Neural crest cell (in vitro differentiated cells): ENCODE results near the gene KCTD10. TPM values are rescaled to one million over a fixed set of nuclear protein-coding genes. Genes with fewer than 3 reads are reported as not detected.

Source experiments
- DNase-seq: peaks from one replicate; pipeline ENCODE4 v3.0.0; 2021; ENCODE audit warnings: low read depth, mixed read lengths, low spot score
- H3K27ac Mint-ChIP-seq: one replicate; pipeline ENCODE4 v1.8.0; 2021; ENCODE audit warnings: mild to moderate bottlenecking, mixed read lengths; ENCODE audit not compliant: unreplicated experiment
- H3K27me3 Mint-ChIP-seq: 2 replicates; pipeline ENCODE4 v1.8.0; 2021; ENCODE audit warnings: low read depth, mild to moderate bottlenecking, mixed read lengths
- H3K36me3 Mint-ChIP-seq: 2 replicates; pipeline ENCODE4 v1.8.0; 2021; ENCODE audit warnings: low read depth, mild to moderate bottlenecking, mixed read lengths
- H3K4me1 Mint-ChIP-seq: 2 replicates; pipeline ENCODE4 v1.8.0; 2021; ENCODE audit warnings: mixed read lengths
- H3K4me3 Mint-ChIP-seq: one replicate; pipeline ENCODE4 v1.8.0; 2021; ENCODE audit warnings: mild to moderate bottlenecking, mixed read lengths
- H3K9me3 Mint-ChIP-seq: 2 replicates; pipeline ENCODE4 v1.8.0; 2021; ENCODE audit warnings: mixed read lengths
- CTCF ChIP-seq: fragments of 200-600 bp; sonication (generic); conservative IDR thresholded peaks from 2 replicates; pipeline ENCODE4 v1.5.0; 2021; ENCODE audit warnings: antibody characterized with exemption, mild to moderate bottlenecking
- long read RNA-seq: library from polyadenylated mRNA; unstranded; transcript quantifications from one replicate; pipeline ENCODE4 v2.0.0, GENCODE V29; 2020
- total RNA-seq: library from RNA; stranded (reverse); gene quantifications from 2 replicates; pipeline ENCODE4 v1.2.1, GENCODE V29; 2021

KCTD10 gene
- 58.4 and 66.4 TPM in 2 replicates for total RNA-seq
- long read RNA-seq, full-length matches to known transcripts = 22 of 41 reads
- long read RNA-seq, partial matches to known transcripts = 1 of 41 reads
- long read RNA-seq, other reads (novel, unspliced or antisense) = 18 of 41 reads

GRCh38 chr12:109477185-109477962 lies at the start of gene KCTD10, which contains the start of gene UBE3B:
Gene KCTD10 (minus strand): TSS chr12:109477300. CDS start chr12:109477262, 38 bp downstream.
Gene UBE3B (plus strand): TSS chr12:109477634. CDS start chr12:109483552, 5,918 bp downstream.
- peak within 1 kb of the TSS; percentile 100 for H3K4me3 Mint-ChIP-seq
- no peaks in the 10 kb centered on the region for H3K9me3 Mint-ChIP-seq
- peaks cover 40% of the 10 kb centered on the region for H3K4me1 Mint-ChIP-seq
- no peak for TF ChIP-seq CTCF
- H3K27ac Mint-ChIP-seq = peak within 1 kb of the TSS; percentile 100
- DNase-seq = peak; percentile 84
- no peaks in the 10 kb centered on the region for H3K27me3 Mint-ChIP-seq
- no peaks in the 10 kb centered on the region for H3K36me3 Mint-ChIP-seq

GRCh38 chr12:109525279-109525585 lies 48.1 kb upstream of the KCTD10 start:
- peaks cover 22% of the 10 kb centered on the region for H3K4me1 Mint-ChIP-seq
- H3K9me3 Mint-ChIP-seq = no peaks in the 10 kb centered on the region
- no peaks in the 10 kb centered on the region for H3K27me3 Mint-ChIP-seq
- no peak for DNase-seq
- no peak for TF ChIP-seq CTCF
- peak overlapping the region; percentile 43 for H3K27ac Mint-ChIP-seq
- H3K36me3 Mint-ChIP-seq = peaks cover 6% of the 10 kb centered on the region
- no peak overlapping the region for H3K4me3 Mint-ChIP-seq

- peaks cover 16% of the 10 kb centered on the region for H3K4me1 Mint-ChIP-seq
- H3K9me3 Mint-ChIP-seq = no peaks in the 10 kb centered on the region
- DNase-seq = no peak
- H3K27ac Mint-ChIP-seq = peak overlapping the region; percentile 43
- H3K27me3 Mint-ChIP-seq = no peaks in the 10 kb centered on the region
- TF ChIP-seq CTCF = no peak
- peaks cover 6% of the 10 kb centered on the region for H3K36me3 Mint-ChIP-seq
- no peak overlapping the region for H3K4me3 Mint-ChIP-seq
Observed at GRCh38 chr12:109524466-109525278, 47.6 kb upstream of the KCTD10 start.

- peak overlapping the region; percentile 94 for H3K27ac Mint-ChIP-seq
Observed at GRCh38 chr12:109523504-109523903, 46.4 kb upstream of the KCTD10 start.

More at GRCh38 chr12:109523504-109523903, 46.4 kb upstream of the KCTD10 start:
- TF ChIP-seq CTCF = no peak
- Mint-ChIP-seq H3K27me3 (no peaks in the 10 kb centered on the region), H3K4me3 (no peak overlapping the region), H3K36me3 (peaks cover 6% of the 10 kb centered on the region), H3K9me3 (no peaks in the 10 kb centered on the region), H3K4me1 (peaks cover 19% of the 10 kb centered on the region)
- DNase-seq = no peak
